Lower leg skin (tissue), 4 donors: Measurements from ENCODE around the gene ADIPOR1. TPM values are rescaled to one million over a fixed set of nuclear protein-coding genes. Genes with fewer than 3 reads are reported as not detected.

ENCODE experiments used
- DNase-seq, 2 donors: peaks; one replicate each; pipeline ENCODE4 v3.0.0-alpha.2; 2019; ENCODE audit warnings: low spot score in 2 of 2
- H3K4me3 ChIP-seq: fragments of 200-600 bp; sonication (generic); 2 replicates; pipeline ENCODE4 v1.5.1; 2017; ENCODE audit warnings: mild to moderate bottlenecking, low read depth; ENCODE audit not compliant: poor library complexity, severe bottlenecking
- POLR2A ChIP-seq, 2 donors: fragments of 450-650 bp; IDR thresholded peaks; one replicate each; pipeline ENCODE4 v1.6.1; 2016 to 2017; ENCODE audit warnings: antibody characterized with exemption in 2 of 2, mild to moderate bottlenecking in 1 of 2, moderate library complexity in 1 of 2
- WGBS, 2 donors: methylation state at CpG; one replicate each; pipeline ENCODE4 v1.1.5; 2018; 5-methylcytosine and 5-hydroxymethylcytosine counted together
- intact Hi-C: fragments of 100-400 bp; cut with DNase I; formaldehyde crosslinking; loops from one replicate; pipeline ENCODE4 v1.15.0; 2023; ENCODE audit warnings: low total_unique reads
- total RNA-seq, 4 donors: library from RNA; depleted of rRNA; stranded (reverse); fragments of >200 nt; gene quantifications; one replicate each; pipeline ENCODE4 v1.1.0, GENCODE V29; 2016
- TF ChIP-seq, protein P1 (sequence below), 3 donors: fragments of 450-650 bp; IDR thresholded peaks; one replicate each; pipeline ENCODE4 v1.5.1; 2016; ENCODE audit warnings: antibody characterized with exemption in 3 of 3, mild to moderate bottlenecking in 3 of 3, moderate library complexity in 2 of 3

Gene ADIPOR1
- total RNA-seq, 4 donors from 2014 or later = 173 to 189 (median 176) TPM

DNA sequence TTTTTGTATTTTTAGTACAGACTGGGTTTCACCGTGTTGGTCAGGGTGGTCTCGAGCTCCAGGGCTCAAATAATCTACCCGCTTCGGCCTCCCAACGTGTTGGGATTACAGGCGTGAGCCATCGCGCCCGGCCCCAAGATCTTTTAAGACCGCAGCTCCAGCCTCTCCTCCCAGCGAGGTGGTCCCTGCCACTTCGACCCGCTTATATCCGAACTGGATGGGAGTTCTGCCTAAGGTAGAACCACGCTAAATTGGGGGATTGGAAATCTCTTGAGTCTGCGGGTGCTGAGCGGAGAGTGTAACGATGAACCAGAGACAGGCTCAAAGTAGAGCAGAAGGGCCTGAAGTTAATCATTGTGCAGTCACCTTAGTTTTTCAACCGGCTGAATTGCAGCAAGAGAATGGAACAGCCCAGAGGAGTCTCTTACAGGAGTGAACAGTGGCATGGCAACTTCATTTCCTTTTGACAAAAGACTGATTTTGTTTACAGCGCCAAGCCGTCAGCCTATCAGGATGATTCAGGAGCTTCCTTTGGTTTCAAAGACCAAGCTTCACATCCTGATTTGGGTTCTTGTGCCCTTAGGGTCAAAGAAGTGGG is 9.7 kb upstream of the ADIPOR1 start:
- peak overlapping the region; percentile 38 for H3K4me3 ChIP-seq
- intact Hi-C loops = loop anchor here (5.0 kb wide), 1 partner anchor 40 kb away; the partner anchor contains the start of gene KLHL12
- TF ChIP-seq, protein P1, sequence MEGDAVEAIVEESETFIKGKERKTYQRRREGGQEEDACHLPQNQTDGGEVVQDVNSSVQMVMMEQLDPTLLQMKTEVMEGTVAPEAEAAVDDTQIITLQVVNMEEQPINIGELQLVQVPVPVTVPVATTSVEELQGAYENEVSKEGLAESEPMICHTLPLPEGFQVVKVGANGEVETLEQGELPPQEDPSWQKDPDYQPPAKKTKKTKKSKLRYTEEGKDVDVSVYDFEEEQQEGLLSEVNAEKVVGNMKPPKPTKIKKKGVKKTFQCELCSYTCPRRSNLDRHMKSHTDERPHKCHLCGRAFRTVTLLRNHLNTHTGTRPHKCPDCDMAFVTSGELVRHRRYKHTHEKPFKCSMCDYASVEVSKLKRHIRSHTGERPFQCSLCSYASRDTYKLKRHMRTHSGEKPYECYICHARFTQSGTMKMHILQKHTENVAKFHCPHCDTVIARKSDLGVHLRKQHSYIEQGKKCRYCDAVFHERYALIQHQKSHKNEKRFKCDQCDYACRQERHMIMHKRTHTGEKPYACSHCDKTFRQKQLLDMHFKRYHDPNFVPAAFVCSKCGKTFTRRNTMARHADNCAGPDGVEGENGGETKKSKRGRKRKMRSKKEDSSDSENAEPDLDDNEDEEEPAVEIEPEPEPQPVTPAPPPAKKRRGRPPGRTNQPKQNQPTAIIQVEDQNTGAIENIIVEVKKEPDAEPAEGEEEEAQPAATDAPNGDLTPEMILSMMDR (IDR thresholded peaks at IDR 0.05) = no peak
- no peak for TF ChIP-seq POLR2A (IDR thresholded peaks at IDR 0.05)
- 10 to 11% methylated on average over 21 of the region's 21 CpGs for WGBS, 2 donors
- peak in 1 of 2 donors; percentile 88 for DNase-seq

DNA sequence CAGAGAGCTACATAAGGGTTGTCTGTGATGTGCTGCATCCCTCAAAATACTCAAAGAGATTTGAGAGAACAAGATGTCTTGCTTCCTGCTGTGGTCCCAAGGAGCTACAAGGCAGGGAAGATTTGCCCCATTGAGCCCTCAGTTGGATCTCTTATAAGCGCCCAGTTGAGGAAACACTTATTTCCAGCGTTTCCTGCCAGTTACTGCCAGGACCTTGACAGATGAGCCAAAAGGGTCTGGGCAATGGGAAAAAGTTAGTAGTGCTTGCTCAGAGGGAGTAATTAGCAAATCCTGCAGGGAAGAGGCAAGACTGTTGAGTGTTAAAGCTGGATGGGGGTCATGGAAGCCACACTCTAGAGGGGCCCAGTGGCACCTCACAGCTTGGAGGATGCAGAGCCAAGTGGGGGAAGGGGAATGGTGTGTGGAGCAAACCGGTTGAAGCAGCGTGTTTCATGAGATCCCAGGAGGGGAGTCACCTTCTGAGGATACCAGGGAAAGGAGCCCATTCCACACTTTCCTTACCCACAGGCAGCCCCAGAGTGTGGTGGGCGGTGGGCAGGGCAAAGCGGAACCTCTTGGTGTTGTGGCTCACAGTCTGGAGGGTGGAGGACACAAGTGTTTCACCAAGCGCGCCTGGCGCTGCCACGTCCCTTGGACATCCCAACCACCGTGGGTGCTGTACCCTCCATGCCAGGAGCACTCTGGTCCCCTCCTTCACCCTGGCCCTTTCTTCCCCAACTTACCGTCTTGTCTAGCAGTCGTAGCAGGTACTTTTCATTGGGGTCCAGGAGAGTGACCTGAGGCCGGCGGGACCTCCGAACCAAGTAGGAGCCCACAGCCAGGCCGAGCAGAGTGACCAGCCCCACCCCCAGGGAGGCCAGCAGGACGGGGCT is 8.1 kb upstream of the ADIPOR1 start:
- DNase-seq = peak in 1 of 2 donors; percentile 47
- TF ChIP-seq POLR2A (IDR thresholded peaks at IDR 0.05) = no peak
- TF ChIP-seq, protein P1 (IDR thresholded peaks at IDR 0.05) = no peak
- 29 to 36% methylated on average over 9 to 18 of the region's 18 CpGs for WGBS, 2 donors
- H3K4me3 ChIP-seq = peak overlapping the region; percentile 87
- intact Hi-C loops = loop anchor here (5.0 kb wide), 1 partner anchor 39 kb away; the partner anchor contains the start of gene KLHL12

DNA sequence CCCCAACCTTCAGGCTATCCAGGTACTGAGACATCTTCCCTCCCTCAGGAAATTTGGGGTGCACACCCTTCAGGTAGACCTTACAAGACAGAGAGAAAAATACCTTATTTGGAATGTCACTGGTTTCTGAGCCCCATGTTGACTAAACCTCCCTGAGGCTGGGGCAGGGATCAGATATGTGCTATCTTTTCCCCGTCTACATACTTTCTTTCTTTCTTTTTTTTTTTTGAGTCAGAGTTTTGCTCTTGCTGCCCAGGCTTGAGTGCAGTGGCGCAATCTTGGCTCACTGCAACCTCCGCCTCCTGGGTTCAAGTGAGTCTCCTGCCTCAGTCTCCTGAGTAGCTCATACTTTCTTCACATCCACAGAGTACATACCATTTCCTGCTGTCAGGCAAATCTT is 7.3 kb upstream of the ADIPOR1 start:
- intact Hi-C loops = loop anchor here (5.0 kb wide), 1 partner anchor 38 kb away; the partner anchor contains the start of gene KLHL12
- H3K4me3 ChIP-seq = no peak overlapping the region
- DNase-seq = peak in 1 of 2 donors; percentile 41
- 44 to 55% methylated on average over 3 of the region's 3 CpGs for whole genome bisulfite sequencing, 2 donors
- no peak for TF ChIP-seq POLR2A (IDR thresholded peaks at IDR 0.05)
- TF ChIP-seq, protein P1 (IDR thresholded peaks at IDR 0.05) = no peak

DNA sequence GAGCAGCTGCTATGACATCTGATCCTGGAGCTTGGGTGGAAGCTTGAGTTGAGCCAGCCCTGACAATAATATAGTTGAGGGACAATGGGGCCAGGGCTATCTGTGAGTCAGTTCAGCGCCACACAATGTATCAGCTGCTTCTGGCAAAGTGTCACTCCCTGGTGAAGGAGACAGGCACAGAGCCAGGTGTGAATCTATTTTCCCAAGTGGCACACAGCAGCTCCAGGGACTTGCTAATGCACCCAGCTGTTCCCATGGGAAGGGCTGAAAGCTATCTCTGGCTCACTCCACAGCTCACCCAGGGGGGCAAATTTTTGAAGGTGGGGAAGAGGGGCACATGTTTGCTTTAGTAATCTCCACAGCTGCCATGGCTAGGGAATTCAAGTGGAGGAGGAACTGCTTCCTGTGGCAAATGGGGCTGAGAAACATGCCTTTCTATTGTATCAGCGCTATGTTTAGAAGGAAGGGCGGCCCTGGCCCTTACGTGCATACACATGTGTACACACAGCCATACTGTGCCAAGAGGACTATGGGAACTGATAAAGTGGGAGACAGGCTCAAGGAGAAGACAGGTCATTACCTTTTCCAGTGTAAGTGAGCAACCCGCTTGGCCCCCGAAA is 6.8 kb upstream of the ADIPOR1 start:
- H3K4me3 ChIP-seq = no peak overlapping the region
- intact Hi-C loops = loop anchor here (5.0 kb wide), 1 partner anchor 38 kb away; the partner anchor contains the start of gene KLHL12
- WGBS, 2 donors = 58 to 66% methylated on average over 6 of the region's 6 CpGs
- DNase-seq = no peak
- TF ChIP-seq, protein P1 (IDR thresholded peaks at IDR 0.05) = no peak
- TF ChIP-seq POLR2A (IDR thresholded peaks at IDR 0.05) = no peak

DNA sequence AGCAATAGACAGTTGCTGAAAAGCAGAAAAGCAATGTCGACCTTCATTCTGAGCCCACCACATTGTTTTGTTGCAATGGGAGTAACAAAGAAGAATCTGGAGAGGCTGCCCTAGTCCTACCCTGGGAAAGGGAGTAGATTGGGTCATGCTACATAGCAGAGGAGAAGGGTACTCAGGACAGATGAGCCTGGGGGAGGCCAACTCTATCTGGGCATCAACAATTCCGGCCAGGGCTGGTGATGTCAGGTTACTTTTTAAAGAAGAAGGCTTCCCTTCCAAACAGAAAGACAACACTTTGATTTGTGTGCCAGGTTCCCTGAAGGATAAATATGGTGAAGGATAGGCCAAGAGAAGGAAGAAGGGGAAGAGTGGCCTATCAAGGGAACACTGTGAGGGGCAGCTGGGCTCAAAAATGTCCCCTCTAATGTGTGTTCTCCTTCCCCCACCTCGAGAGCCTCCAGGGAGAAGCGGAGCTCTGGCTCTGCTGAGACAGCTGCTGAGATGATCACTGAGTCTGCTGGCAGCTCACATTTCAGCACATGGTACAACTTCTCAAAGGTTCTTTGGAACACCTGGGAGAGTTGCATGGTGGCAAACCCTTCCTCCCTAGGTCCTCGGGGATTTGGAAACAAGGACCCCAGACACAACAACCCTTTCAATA is 3.2 kb upstream of the ADIPOR1 start:
- no peak for DNase-seq
- WGBS, 2 donors = 86 to 87% methylated on average over 5 of the region's 5 CpGs
- H3K4me3 ChIP-seq = no peak overlapping the region
- intact Hi-C loops = no loop called here
- TF ChIP-seq POLR2A (IDR thresholded peaks at IDR 0.05) = no peak
- TF ChIP-seq, protein P1 (IDR thresholded peaks at IDR 0.05) = no peak
